ENCODE measurements around the gene HMSD. TPM values are rescaled to one million over a fixed set of nuclear protein-coding genes. Genes with fewer than 3 reads are reported as not detected.

HMSD gene
- total and polyA plus RNA-seq, 2 of the 4 experiments (the other 2 are of a cell fraction), result 0.17 to 0.36 TPM

DNA sequence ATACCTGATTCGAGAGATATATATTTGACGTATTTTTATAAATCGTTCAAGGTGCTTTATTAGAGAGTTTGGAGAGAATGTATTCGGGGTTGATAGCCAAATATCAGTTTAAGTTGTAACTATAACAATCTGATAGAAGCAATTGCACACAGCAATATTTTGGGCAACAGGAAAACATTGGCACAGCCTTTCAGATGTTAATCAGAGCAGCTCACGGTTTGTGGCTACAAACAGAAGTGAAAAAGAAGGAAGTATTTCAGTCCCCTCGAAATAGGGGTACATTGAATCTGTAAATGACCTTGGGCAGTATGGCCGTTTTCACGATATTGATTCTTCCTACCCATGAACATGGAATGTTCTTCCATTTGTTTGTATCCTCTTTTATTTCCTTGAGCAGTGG lies 20.8 kb upstream of the HMSD start:
- H3K4me1 ChIP-seq (ENCODE audit: control insufficient read depth, insufficient read depth, low read length), result no peaks in the 10 kb centered on the region
- BruUV-seq (replicated peaks), result no TSS peak
- H3K27ac ChIP-seq (ENCODE audit: insufficient read depth, low read length), result no peak overlapping the region
- H2BK20ac ChIP-seq (ENCODE audit: low read depth, low read length), result no peak overlapping the region
- no peak overlapping the region for H3K14ac ChIP-seq (replicated peaks; ENCODE audit: low read depth, low read length)
- no peak for ATAC-seq (ENCODE audit: low read depth)
- dilution Hi-C loops (cut with HindIII; ENCODE audit: low sequenced_read_pairs, unreplicated experiment), result no loop called here
- no peaks in the 10 kb centered on the region for H3K9me1 ChIP-seq (ENCODE audit: insufficient read depth, low read length)
- H3K9me3 ChIP-seq (ENCODE audit: control insufficient read depth, insufficient read depth, low read length), result no peaks in the 10 kb centered on the region
- H3K4me3 ChIP-seq (ENCODE audit: insufficient read depth, low read depth, low read length), result no peak overlapping the region
- no peak overlapping the region for H3K4ac ChIP-seq (ENCODE audit: low read depth, low read length)
- peaks cover 6% of the 10 kb centered on the region for H3K27me3 ChIP-seq (ENCODE audit: control insufficient read depth, insufficient read depth, low read length)
- H3K56ac ChIP-seq (ENCODE audit: extremely low read depth, insufficient read depth, low read length), result no peak overlapping the region
- in situ Hi-C loops (cut with MboI; ENCODE audit: low sequenced_read_pairs), result no loop called here
- H3K23ac ChIP-seq (ENCODE audit: low read depth, low read length), result no peak overlapping the region
- no peak overlapping the region for H3K18ac ChIP-seq (ENCODE audit: low read depth, low read length)
- ChIA-PET CTCF (no interaction called here), POLR2A (ENCODE audit: unreplicated experiment) (no interaction called here)
- no peaks in the 10 kb centered on the region for H3K79me1 ChIP-seq (ENCODE audit: low read depth in 1 of 2, low read length in 2 of 2)
- H3K9ac ChIP-seq (ENCODE audit: low read depth, low read length), result no peak overlapping the region
- H2BK120ac ChIP-seq (ENCODE audit: low read depth, low read length), result no peak overlapping the region
- no peak overlapping the region for H2AFZ ChIP-seq (replicated peaks; ENCODE audit: low read length, poor library complexity)
- no peaks in the 10 kb centered on the region for H3K36me3 ChIP-seq (ENCODE audit: control insufficient read depth, insufficient read depth, low read length)
- intact Hi-C loops (cut with micrococcal nuclease), result no loop called here
- H3K4me2 ChIP-seq (ENCODE audit: low read depth, low read length), result no peak overlapping the region
- no peak for TF ChIP-seq SMC3 (IDR thresholded peaks at IDR 0.05; ENCODE audit: low read depth, low read length)
- TF ChIP-seq MAFK (IDR thresholded peaks at IDR 0.05; ENCODE audit: low read depth, low read length), result no peak
- no peak for TF ChIP-seq RAD21 (IDR thresholded peaks at IDR 0.05; ENCODE audit: low read length)
- TF ChIP-seq FOS (IDR thresholded peaks at IDR 0.05; ENCODE audit: low read depth, low read length), result no peak
- TF ChIP-seq MXI1 (IDR thresholded peaks at IDR 0.05; ENCODE audit: borderline replicate concordance, low read depth, low read length), result no peak
- TF ChIP-seq, protein P1, sequence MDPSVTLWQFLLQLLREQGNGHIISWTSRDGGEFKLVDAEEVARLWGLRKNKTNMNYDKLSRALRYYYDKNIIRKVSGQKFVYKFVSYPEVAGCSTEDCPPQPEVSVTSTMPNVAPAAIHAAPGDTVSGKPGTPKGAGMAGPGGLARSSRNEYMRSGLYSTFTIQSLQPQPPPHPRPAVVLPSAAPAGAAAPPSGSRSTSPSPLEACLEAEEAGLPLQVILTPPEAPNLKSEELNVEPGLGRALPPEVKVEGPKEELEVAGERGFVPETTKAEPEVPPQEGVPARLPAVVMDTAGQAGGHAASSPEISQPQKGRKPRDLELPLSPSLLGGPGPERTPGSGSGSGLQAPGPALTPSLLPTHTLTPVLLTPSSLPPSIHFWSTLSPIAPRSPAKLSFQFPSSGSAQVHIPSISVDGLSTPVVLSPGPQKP (IDR thresholded peaks at IDR 0.05; ENCODE audit: borderline replicate concordance, low read depth, low read length), result no peak
- TF ChIP-seq, protein P2, sequence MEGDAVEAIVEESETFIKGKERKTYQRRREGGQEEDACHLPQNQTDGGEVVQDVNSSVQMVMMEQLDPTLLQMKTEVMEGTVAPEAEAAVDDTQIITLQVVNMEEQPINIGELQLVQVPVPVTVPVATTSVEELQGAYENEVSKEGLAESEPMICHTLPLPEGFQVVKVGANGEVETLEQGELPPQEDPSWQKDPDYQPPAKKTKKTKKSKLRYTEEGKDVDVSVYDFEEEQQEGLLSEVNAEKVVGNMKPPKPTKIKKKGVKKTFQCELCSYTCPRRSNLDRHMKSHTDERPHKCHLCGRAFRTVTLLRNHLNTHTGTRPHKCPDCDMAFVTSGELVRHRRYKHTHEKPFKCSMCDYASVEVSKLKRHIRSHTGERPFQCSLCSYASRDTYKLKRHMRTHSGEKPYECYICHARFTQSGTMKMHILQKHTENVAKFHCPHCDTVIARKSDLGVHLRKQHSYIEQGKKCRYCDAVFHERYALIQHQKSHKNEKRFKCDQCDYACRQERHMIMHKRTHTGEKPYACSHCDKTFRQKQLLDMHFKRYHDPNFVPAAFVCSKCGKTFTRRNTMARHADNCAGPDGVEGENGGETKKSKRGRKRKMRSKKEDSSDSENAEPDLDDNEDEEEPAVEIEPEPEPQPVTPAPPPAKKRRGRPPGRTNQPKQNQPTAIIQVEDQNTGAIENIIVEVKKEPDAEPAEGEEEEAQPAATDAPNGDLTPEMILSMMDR (conservative IDR thresholded peaks at IDR 0.05; ENCODE audit: low read depth, low read length), result no peak
- TF ChIP-seq, protein P3, sequence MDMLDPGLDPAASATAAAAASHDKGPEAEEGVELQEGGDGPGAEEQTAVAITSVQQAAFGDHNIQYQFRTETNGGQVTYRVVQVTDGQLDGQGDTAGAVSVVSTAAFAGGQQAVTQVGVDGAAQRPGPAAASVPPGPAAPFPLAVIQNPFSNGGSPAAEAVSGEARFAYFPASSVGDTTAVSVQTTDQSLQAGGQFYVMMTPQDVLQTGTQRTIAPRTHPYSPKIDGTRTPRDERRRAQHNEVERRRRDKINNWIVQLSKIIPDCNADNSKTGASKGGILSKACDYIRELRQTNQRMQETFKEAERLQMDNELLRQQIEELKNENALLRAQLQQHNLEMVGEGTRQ (IDR thresholded peaks at IDR 0.05; ENCODE audit: low read depth, low read length), result no peak
- no peak for TF ChIP-seq MAZ (IDR thresholded peaks at IDR 0.05; ENCODE audit: borderline replicate concordance, low read depth, low read length)
- no peak for TF ChIP-seq POLR2A (IDR thresholded peaks at IDR 0.05; ENCODE audit: low read depth, low read length)
- TF ChIP-seq RFX5 (IDR thresholded peaks at IDR 0.05; ENCODE audit: low read depth, low read length), result no peak
- TF ChIP-seq RCOR1 (IDR thresholded peaks at IDR 0.05; ENCODE audit: insufficient replicate concordance, low read length), result no peak
- TF ChIP-seq NFE2L2 (IDR thresholded peaks at IDR 0.05; ENCODE audit: low read depth, low read length), result no peak
- no peak overlapping the region for H4K5ac ChIP-seq (ENCODE audit: low read depth, low read length)
- H2BK5ac ChIP-seq (ENCODE audit: low read depth, low read length, poor library complexity, severe bottlenecking), result no peak overlapping the region
- no peak overlapping the region for H2AK9ac ChIP-seq (replicated peaks; ENCODE audit: low read depth, low read length, poor library complexity)
- H2AK5ac ChIP-seq (ENCODE audit: low read depth, low read length), result no peak overlapping the region
- H4K91ac ChIP-seq (ENCODE audit: insufficient read depth, low read depth, low read length), result no peak overlapping the region
- no peak overlapping the region for H2BK15ac ChIP-seq (ENCODE audit: low read depth, low read length)
- DNase-seq, result no peak
- no CpG with 5 or more reads among the region's 8 CpGs for WGBS, 2 experiments (ENCODE audit: extremely low coverage in 2 of 2, insufficient read length in 1 of 2)
- H4K8ac ChIP-seq (ENCODE audit: low read depth in 2 of 2, low read length in 2 of 2), result no peak overlapping the region
- H4K20me1 ChIP-seq (ENCODE audit: insufficient read depth, low read length), result no peaks in the 10 kb centered on the region

Data from IMR-90 (cell line).